Measurements from ENCODE around the gene ZNF343.

- no peak for TF ChIP-seq CTCF (conservative IDR thresholded peaks at IDR 0.05 in 1 of 2, IDR thresholded peaks at IDR 0.05 in 1 of 2; ENCODE audit: low read depth in 1 of 2, low read length in 2 of 2)
- TF ChIP-seq EZH2 (IDR thresholded peaks at IDR 0.05; ENCODE audit: low read length, missing control alignments): no peak
These were observed at the start of gene ZNF343 for GRCh38 chr20:2508631-2509467.
